ENCODE results near the gene CNTNAP2.

CNTNAP2 gene

DNA sequence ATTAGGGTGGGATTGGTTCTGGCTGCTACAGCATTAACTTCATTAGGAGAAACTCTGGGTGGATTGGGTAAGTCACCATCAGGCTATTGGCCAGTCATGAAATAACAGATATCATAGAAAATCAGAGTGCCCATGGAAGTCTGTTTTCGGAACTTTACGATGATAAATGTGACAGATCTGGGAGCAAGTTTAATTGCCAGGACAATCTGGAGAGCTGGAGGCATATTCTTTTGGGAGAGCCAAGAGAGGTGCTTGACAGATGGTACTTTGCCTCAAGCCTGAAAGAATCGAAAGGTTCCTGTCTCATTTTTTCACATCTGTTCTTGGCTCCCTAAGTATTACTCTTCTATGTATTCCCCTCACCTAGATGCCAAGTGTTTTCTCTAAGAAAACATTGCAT is 369.9 kb downstream of the CNTNAP2 start:
- peaks cover 15% of the 10 kb centered on the region for H3K9me3 Mint-ChIP-seq
- CTCF ChIA-PET: no interaction called here
- no peak overlapping the region for H3K27ac Mint-ChIP-seq
- no peak overlapping the region for H3K4me3 Mint-ChIP-seq
- DNase-seq: no peak
- no peaks in the 10 kb centered on the region for H3K27me3 Mint-ChIP-seq
- H3K4me1 Mint-ChIP-seq: no peaks in the 10 kb centered on the region
- no peaks in the 10 kb centered on the region for H3K36me3 Mint-ChIP-seq

DNA sequence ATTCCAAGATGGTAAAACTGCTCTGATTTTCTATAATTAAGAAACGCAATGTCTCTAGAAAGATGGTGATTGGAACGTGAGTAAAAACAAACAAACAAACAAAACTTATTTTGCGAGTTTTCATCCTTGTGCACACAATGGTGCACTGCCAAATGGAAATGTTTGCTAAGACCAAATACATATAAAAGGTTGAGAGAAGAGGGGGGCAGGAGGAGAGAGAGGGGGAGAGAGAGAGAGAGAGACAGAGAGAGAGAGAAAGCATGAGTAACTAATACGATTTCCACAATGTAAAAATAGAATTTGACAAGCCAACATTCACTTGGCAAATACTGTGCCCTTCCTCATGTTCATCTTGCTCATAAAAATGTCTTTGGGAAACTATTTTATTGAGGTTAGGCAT is 375.4 kb downstream of the CNTNAP2 start:
- peaks cover 20% of the 10 kb centered on the region for H3K9me3 Mint-ChIP-seq
- H3K4me3 Mint-ChIP-seq: no peak overlapping the region
- no peaks in the 10 kb centered on the region for H3K36me3 Mint-ChIP-seq
- CTCF ChIA-PET: no interaction called here
- DNase-seq: no peak
- no peaks in the 10 kb centered on the region for H3K27me3 Mint-ChIP-seq
- no peak overlapping the region for H3K27ac Mint-ChIP-seq
- no peaks in the 10 kb centered on the region for H3K4me1 Mint-ChIP-seq

DNA sequence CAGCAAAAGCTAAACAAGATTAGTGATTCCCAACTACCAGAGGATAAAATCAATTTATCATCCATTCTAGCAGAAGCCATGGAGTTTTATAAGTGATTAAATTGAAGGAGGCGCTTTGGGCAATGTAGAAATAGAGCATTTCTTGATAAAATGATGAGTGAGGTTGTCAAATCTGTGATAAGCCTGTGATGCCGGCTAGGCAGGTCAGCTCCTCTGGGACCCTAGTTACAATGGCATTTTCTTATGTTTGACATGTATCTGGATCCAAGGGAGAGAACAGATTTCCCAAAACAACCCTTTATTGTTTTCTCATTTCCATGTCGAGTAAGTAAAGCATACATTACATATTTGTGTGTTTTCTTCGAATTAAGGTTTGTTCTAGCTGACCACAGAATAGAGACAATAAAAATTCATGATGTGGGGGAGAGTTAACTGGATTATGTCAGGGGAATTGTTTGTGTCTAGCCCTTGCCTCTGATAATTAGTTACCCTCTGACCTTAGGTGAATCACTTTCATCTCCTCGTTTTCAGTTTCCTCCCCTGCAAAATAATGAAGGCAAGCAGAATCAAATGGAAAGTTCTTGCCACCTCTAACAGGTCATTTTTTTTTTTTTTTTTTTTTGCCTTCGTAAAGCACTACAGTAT is 378.5 kb downstream of the CNTNAP2 start:
- no peak overlapping the region for H3K27ac Mint-ChIP-seq
- no peaks in the 10 kb centered on the region for H3K27me3 Mint-ChIP-seq
- peaks cover 11% of the 10 kb centered on the region for H3K9me3 Mint-ChIP-seq
- no peaks in the 10 kb centered on the region for H3K4me1 Mint-ChIP-seq
- CTCF ChIA-PET: no interaction called here
- H3K4me3 Mint-ChIP-seq: no peak overlapping the region
- no peak for DNase-seq
- H3K36me3 Mint-ChIP-seq: no peaks in the 10 kb centered on the region

DNA sequence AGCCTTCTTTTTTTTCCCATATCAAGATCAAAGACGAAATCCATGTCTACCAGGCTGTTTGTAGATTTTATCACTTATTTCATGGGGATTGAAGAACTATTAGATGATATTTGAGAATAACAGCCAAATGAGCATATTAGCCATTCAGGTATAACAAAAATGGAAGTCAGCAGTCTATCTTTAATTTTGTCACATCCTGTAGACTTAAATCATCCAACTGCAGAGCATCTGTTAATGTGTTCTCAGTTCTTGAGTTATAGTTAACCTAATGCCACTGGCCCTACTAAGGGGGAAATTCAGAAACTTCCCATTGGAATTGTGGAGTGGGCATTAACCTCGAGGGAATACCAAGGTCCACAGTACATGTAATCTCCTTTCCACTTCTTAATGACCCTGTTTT is 380.1 kb downstream of the CNTNAP2 start:
- CTCF ChIA-PET: no interaction called here
- Mint-ChIP-seq H3K27ac (no peak overlapping the region), H3K9me3 (peaks cover 16% of the 10 kb centered on the region), H3K4me1 (no peaks in the 10 kb centered on the region), H3K4me3 (no peak overlapping the region), H3K36me3 (no peaks in the 10 kb centered on the region), H3K27me3 (no peaks in the 10 kb centered on the region)
- DNase-seq: no peak

- CTCF ChIA-PET: no interaction called here
- Mint-ChIP-seq H3K4me1 (no peaks in the 10 kb centered on the region), H3K27ac (no peak overlapping the region), H3K4me3 (no peak overlapping the region), H3K9me3 (peaks cover 29% of the 10 kb centered on the region), H3K36me3 (no peaks in the 10 kb centered on the region), H3K27me3 (no peaks in the 10 kb centered on the region)
- no peak for DNase-seq
Measured at GRCh38 chr7:146499970-146500369, 383.4 kb downstream of the CNTNAP2 start.

DNA sequence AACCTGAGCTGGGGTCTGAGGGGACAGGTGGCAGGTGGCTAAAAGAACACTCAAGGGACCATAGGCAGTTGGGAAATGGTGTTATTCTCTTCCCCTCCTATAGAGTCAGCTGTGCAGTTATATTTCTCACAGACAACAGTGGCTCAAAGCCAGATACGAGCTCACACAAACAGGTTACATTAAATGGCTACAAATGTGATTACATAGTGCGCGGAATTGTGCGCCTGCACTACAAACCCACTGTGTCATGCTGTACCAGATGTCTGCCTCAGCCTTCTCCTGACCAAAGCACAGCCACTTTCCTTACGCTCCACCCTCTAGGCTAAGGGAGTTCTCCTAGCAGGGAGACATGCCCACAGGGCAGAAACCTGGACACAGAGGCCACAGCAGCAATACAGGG is 387.2 kb downstream of the CNTNAP2 start:
- H3K4me3 Mint-ChIP-seq: no peak overlapping the region
- DNase-seq: no peak
- H3K9me3 Mint-ChIP-seq: peaks cover 42% of the 10 kb centered on the region
- CTCF ChIA-PET: no interaction called here
- no peaks in the 10 kb centered on the region for H3K4me1 Mint-ChIP-seq
- H3K36me3 Mint-ChIP-seq: no peaks in the 10 kb centered on the region
- H3K27me3 Mint-ChIP-seq: no peaks in the 10 kb centered on the region
- no peak overlapping the region for H3K27ac Mint-ChIP-seq

GRCh38 chr7:146510088-146510680 is 393.6 kb downstream of the CNTNAP2 start:
- H3K4me3 Mint-ChIP-seq: no peak overlapping the region
- no peaks in the 10 kb centered on the region for H3K27me3 Mint-ChIP-seq
- no peak overlapping the region for H3K27ac Mint-ChIP-seq
- CTCF ChIA-PET: interaction anchor here (0.6 kb wide), 1 partner anchor 22 kb away, joined by 3 read pairs; no protein-coding TSS in a partner anchor
- no peaks in the 10 kb centered on the region for H3K4me1 Mint-ChIP-seq
- H3K36me3 Mint-ChIP-seq: no peaks in the 10 kb centered on the region
- no peak for DNase-seq
- peaks cover 40% of the 10 kb centered on the region for H3K9me3 Mint-ChIP-seq

DNA sequence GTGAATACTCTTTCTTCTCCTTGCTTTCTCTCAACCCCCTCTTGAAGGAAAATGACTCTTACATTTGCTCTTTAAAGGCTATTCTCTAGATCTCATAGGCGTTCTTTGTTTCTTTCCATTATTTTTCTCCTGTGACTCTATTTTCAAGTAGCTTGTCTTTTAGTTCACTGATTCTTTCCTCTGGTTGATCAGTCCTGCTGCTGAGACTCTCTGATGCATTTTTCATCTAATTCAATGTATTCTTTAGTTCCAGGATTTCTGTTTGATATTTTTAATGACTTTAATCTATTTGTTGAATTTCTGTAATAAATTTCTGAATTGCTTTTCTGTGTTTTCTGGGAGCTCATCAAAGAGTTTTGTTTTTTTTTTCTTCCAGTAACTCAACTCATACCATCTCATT is 397.7 kb downstream of the CNTNAP2 start:
- Mint-ChIP-seq H3K4me3 (no peak overlapping the region), H3K9me3 (peaks cover 25% of the 10 kb centered on the region), H3K36me3 (no peaks in the 10 kb centered on the region), H3K27ac (no peak overlapping the region), H3K27me3 (no peaks in the 10 kb centered on the region), H3K4me1 (no peaks in the 10 kb centered on the region)
- CTCF ChIA-PET: no interaction called here
- DNase-seq: no peak

DNA sequence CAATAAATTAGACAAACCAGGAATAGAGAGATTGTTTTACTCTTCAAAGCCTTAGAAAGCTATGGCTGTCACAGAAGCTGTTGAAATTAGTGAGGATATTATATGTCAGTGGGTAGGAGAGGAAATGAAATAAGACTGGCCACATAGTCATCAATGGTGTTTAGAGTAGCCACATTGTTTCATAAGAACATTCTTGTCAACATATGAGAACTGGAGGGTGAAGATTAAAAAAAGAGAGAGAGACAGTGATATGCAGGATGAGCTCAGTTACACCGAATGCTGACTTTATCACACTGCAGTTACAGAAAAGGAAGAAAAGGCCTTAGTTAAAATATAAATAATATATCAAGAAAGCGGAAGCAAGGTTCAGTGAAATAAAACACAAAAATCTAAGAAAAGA is 412.0 kb downstream of the CNTNAP2 start:
- DNase-seq: no peak
- Mint-ChIP-seq H3K9me3 (peaks cover 14% of the 10 kb centered on the region), H3K27me3 (no peaks in the 10 kb centered on the region), H3K36me3 (no peaks in the 10 kb centered on the region), H3K4me3 (no peak overlapping the region), H3K27ac (no peak overlapping the region), H3K4me1 (no peaks in the 10 kb centered on the region)
- CTCF ChIA-PET: no interaction called here

DNA sequence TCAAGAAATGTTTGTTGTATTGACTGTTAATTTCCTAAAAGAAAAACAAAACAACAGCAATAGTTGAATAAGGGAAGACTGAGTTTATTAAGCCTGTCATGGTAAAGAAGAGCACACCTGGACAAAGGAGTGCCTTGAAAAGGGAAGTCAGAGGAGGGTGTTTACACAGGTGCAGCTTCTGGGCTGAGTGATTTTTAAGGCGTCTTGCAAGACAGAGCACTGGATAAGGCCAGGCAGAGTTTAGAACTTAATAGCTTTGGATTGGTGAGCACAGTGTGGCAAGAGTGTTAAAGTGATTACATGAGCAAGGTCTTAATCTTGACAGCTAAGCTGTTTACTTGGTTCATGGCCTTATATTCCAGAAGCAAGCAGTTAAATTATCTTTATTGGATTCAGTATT is 423.2 kb downstream of the CNTNAP2 start:
- peaks cover 5% of the 10 kb centered on the region for H3K9me3 Mint-ChIP-seq

GRCh38 chr7:146542101-146542500 is 425.5 kb downstream of the CNTNAP2 start:
- H3K4me1 Mint-ChIP-seq: no peaks in the 10 kb centered on the region
- H3K9me3 Mint-ChIP-seq: peaks cover 5% of the 10 kb centered on the region
- H3K27me3 Mint-ChIP-seq: no peaks in the 10 kb centered on the region
- DNase-seq: no peak
- H3K27ac Mint-ChIP-seq: no peak overlapping the region
- CTCF ChIA-PET: no interaction called here
- no peaks in the 10 kb centered on the region for H3K36me3 Mint-ChIP-seq
- H3K4me3 Mint-ChIP-seq: no peak overlapping the region

More for the DNA sequence above, 423.2 kb downstream of the CNTNAP2 start:
- Mint-ChIP-seq H3K4me1 (no peaks in the 10 kb centered on the region), H3K4me3 (no peak overlapping the region), H3K36me3 (no peaks in the 10 kb centered on the region), H3K27ac (no peak overlapping the region), H3K27me3 (no peaks in the 10 kb centered on the region)
- no peak for DNase-seq
- CTCF ChIA-PET: no interaction called here

DNA sequence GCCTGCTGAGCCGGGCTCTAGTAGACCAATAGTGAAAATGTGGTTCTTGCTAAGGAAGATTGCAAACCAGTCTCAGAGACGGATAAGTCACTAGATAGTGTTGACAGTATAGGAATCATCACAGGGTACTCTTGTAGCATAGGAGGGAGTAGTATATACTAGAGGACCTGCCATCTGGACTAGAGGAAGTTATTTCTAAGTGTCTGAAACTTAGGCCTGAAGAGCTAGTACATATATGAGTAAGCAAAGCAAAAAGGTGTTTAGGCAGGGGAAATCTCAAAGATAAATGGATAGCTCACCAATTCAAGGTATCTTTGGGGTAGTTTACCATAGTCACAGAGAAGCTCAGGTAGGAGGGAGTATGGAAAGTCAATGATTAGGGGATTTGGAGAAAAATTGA is 428.1 kb downstream of the CNTNAP2 start:
- CTCF ChIA-PET: no interaction called here
- H3K9me3 Mint-ChIP-seq: peaks cover 7% of the 10 kb centered on the region
- no peaks in the 10 kb centered on the region for H3K4me1 Mint-ChIP-seq
- DNase-seq: no peak
- H3K27ac Mint-ChIP-seq: no peak overlapping the region
- H3K27me3 Mint-ChIP-seq: no peaks in the 10 kb centered on the region
- H3K4me3 Mint-ChIP-seq: no peak overlapping the region
- no peaks in the 10 kb centered on the region for H3K36me3 Mint-ChIP-seq

DNA sequence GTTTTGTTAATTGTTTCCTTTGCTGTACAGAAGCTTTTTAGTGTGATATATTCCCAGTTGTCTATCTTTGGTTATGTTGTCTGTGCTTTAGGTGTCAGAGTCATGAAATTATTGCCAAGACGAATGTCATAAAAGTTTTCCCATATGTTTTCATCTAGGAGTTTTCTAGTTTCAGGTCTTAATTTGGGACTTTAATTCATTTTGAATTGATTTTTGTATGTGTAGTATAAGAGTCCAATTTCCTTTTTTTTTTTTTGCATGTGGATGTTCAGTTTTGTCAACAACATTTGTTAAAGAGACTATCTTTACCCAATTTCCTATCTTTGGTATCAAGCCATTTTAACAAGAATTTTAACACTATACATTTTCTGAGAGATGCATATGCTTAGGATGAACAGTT is 432.2 kb downstream of the CNTNAP2 start:
- DNase-seq: no peak
- Mint-ChIP-seq H3K4me1 (no peaks in the 10 kb centered on the region), H3K4me3 (no peak overlapping the region), H3K27me3 (no peaks in the 10 kb centered on the region), H3K9me3 (peaks cover 21% of the 10 kb centered on the region), H3K27ac (no peak overlapping the region), H3K36me3 (no peaks in the 10 kb centered on the region)
- CTCF ChIA-PET: no interaction called here

- CTCF ChIA-PET: no interaction called here
- peaks cover 14% of the 10 kb centered on the region for H3K9me3 Mint-ChIP-seq
- no peaks in the 10 kb centered on the region for H3K4me1 Mint-ChIP-seq
- H3K27me3 Mint-ChIP-seq: no peaks in the 10 kb centered on the region
- no peak overlapping the region for H3K4me3 Mint-ChIP-seq
- no peak overlapping the region for H3K27ac Mint-ChIP-seq
- no peak for DNase-seq
- H3K36me3 Mint-ChIP-seq: no peaks in the 10 kb centered on the region
Measured at GRCh38 chr7:146554556-146554955, 438.0 kb downstream of the CNTNAP2 start.

DNA sequence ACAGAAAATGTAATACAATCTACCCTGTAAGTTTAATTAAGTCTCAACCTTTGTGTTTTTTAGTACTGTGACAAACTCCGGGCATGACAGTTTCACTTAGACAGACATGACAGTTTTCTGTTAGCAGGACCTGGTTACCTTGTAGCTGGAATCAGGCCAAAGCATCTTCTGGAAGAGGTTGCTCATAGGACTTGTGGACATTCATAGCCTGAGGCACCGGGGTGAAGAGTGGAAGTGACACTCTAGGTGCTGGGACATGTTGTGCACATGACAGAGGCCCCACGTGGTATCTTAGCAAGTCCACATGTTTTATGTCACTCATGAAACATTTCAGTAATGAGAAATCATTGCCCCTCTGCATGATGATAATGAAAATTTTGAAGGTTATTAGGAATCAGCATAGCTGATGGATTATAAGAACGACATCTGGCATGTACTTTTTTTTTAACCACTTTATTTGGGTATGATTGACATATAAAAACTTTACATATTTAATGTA is 441.4 kb downstream of the CNTNAP2 start:
- DNase-seq: no peak
- Mint-ChIP-seq H3K36me3 (no peaks in the 10 kb centered on the region), H3K27ac (no peak overlapping the region), H3K9me3 (peaks cover 1% of the 10 kb centered on the region), H3K27me3 (no peaks in the 10 kb centered on the region), H3K4me1 (no peaks in the 10 kb centered on the region), H3K4me3 (no peak overlapping the region)
- CTCF ChIA-PET: no interaction called here
